Heart right ventricle (tissue), 16 donors: ENCODE results near the gene CDH23. TPM values are rescaled to one million over a fixed set of nuclear protein-coding genes. Genes with fewer than 3 reads are reported as not detected.

Source experiments
- ATAC-seq, 8 donors: fragments of 200-7000 bp; cut with Tn5 transposase; one replicate each; pipeline ENCODE4 v1.9.1; 2020; ENCODE audit warnings: mild to moderate bottlenecking in 8 of 8, moderate library complexity in 8 of 8, moderate number of reproducible peaks in 1 of 8
- DNase-seq, 2 donors: peaks; one replicate each; pipeline ENCODE4 v3.0.0-alpha.2; 2020
- H3K27ac ChIP-seq, 10 donors: fragments of 200-600 bp; sonication (generic) in 2 of 10; one replicate each; pipeline versions ENCODE4 v1.5.0 to v1.8.0; 2020 to 2022; ENCODE audit warnings: mild to moderate bottlenecking in 3 of 10
- H3K27me3 ChIP-seq, 7 donors: fragments of 200-600 bp; one replicate each; pipeline ENCODE4 v1.8.0; 2021 to 2022; ENCODE audit warnings: mild to moderate bottlenecking in 2 of 7
- H3K36me3 ChIP-seq, 9 donors: fragments of 200-600 bp; sonication (generic) in 1 of 9; one replicate each; pipeline versions ENCODE4 v1.5.0 to v1.8.0; 2020 to 2022; ENCODE audit warnings: mild to moderate bottlenecking in 2 of 9
- H3K4me1 ChIP-seq, 9 donors: fragments of 200-600 bp; sonication (generic) in 1 of 9; one replicate each; pipeline versions ENCODE4 v1.5.0 to v1.8.0; 2020 to 2022; ENCODE audit warnings: mild to moderate bottlenecking in 4 of 9
- H3K4me3 ChIP-seq, 10 donors: fragments of 200-600 bp; sonication (generic) in 2 of 10; one replicate each; pipeline versions ENCODE4 v1.5.0 to v1.8.0; 2020 to 2022; ENCODE audit warnings: mild to moderate bottlenecking in 7 of 10, moderate library complexity in 2 of 10
- H3K9me3 ChIP-seq, 11 donors: fragments of 200-600 bp in 10 of 11; sonication (generic) in 2 of 11; one replicate each; pipeline versions ENCODE4 v1.5.0 to v1.8.0; 2013 to 2022; ENCODE audit warnings: mild to moderate bottlenecking in 2 of 11, control low read depth in 1 of 11, moderate library complexity in 1 of 11
- WGBS, 2 donors: extraction: QIAGEN DNeasy Blood & Tissue Kit; methylation state at CpG; one replicate each; pipeline ENCODE4 v1.1.7; 2013; ENCODE audit warnings: inconsistent platforms in 1 of 2; 5-methylcytosine and 5-hydroxymethylcytosine counted together
- intact Hi-C, 10 donors: fragments of 100-400 bp; cut with DNase I; formaldehyde crosslinking; loops; one replicate each; pipeline versions ENCODE4 v1.11.1 to v1.14.2; 2022
- polyA plus RNA-seq, 2 donors: library from polyadenylated mRNA; stranded (reverse); fragments of 200-250 nt; gene quantifications; one replicate each; pipeline ENCODE4 v1.2.3, GENCODE V29; 2013
- total RNA-seq, 10 donors: library from RNA; stranded (reverse); fragmentation: NEBNext Ultra II Directional in 3 of 10; extraction: Animal tissue kit (Norgen Biotek cat#: 25700) in 3 of 10; gene quantifications; one replicate each; pipeline versions ENCODE4 v1.2.1 to v1.2.4, GENCODE V29; 2021 to 2023
- TF ChIP-seq, protein P1 (sequence below), 9 donors: fragments of 200-600 bp; sonication (generic) in 2 of 9; IDR thresholded peaks; one replicate each; pipeline versions ENCODE4 v1.5.0 to v1.8.0; 2021 to 2022; ENCODE audit warnings: antibody characterized with exemption in 9 of 9, mild to moderate bottlenecking in 5 of 9, moderate library complexity in 1 of 9
- donor health status: Arrhythmogenic right ventricular cardiomyopathy.
- donor health status: ischemic (EF 13 %, LVEDD 7.1; RV severe dilation, severe dysfunction).
- donor health status: healthy with polysubstance abuse.
- donor health status: DM: no; HTN: yes; CAD: no.
- donor health status: DM: no; HTN: no; CAD: no.
- donor health status: ischemic (EF 25% LVEDD 6.9; RV normal size, moderate dysfunction).
- donor health status: ischemic (EF 25% LVEDD 5.7; RV mildly dilated, moderate dysfunction).
- donor health status: healthy.
- donor health status: DM: yes; HTN: yes; CAD: no.
- donor health status: Ischemic cardiomyopathy.
- donor health status: ischemic (EF 35%, LVEDD 5.7; RV mildly dilated, moderate dysfunction).
- donor health status: nonischemic (EF 11% LVEDD 7.7; RV severe dilation, severe dysfunction).
- donor health status: DM: yes; HTN: yes; CAD: no.
- donor health status: PGD.
- donor health status: ischemic (EF 29% LVEDD 5.4; RV normal size, mild dysfunction).
- donor health status: nonischemic (EF 23%, LVEDD 6.1; RV moderate dilation, normal function).

Gene CDH23
- total and polyA plus RNA-seq, 12 donors = 1.1 to 7.7 (median 4.6) TPM

DNA sequence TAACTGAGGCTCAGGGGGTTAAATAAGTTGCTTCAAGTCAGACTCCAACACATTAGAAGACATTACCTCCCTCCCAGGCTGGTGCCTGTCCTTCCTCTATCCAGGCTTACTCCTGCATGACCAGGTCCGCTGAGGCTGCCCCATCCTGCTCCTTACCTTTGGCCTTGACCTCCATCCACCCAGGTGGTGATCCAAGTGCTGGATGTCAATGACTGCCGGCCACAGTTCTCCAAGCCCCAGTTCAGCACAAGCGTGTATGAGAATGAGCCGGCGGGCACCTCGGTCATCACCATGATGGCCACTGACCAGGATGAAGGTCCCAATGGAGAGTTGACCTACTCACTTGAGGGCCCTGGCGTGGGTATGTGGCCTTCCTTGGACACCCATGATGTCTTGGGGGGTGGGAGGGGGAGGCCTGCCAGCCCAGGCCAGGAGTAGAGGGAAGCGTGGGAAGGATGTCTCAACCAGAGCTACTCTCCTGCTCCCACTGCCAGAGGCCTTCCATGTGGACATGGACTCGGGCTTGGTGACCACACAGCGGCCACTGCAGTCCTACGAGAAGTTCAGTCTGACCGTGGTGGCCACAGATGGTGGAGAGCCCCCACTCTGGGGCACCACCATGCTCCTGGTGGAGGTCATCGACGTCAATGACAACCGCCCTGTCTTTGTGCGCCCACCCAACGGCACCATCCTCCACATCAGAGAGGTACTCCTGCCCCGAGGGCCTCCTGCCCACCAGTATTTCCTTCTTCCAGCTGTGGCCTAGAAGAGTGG, 406.2 kb downstream of the CDH23 start:
- H3K27ac ChIP-seq = no peak overlapping the region
- H3K27me3 ChIP-seq = peaks cover 0 to 6% (median 0%) of the 10 kb centered on the region in 7 donors
- WGBS, 2 donors = 90 to 96% methylated on average over 18 of the region's 18 CpGs
- TF ChIP-seq, protein P1, sequence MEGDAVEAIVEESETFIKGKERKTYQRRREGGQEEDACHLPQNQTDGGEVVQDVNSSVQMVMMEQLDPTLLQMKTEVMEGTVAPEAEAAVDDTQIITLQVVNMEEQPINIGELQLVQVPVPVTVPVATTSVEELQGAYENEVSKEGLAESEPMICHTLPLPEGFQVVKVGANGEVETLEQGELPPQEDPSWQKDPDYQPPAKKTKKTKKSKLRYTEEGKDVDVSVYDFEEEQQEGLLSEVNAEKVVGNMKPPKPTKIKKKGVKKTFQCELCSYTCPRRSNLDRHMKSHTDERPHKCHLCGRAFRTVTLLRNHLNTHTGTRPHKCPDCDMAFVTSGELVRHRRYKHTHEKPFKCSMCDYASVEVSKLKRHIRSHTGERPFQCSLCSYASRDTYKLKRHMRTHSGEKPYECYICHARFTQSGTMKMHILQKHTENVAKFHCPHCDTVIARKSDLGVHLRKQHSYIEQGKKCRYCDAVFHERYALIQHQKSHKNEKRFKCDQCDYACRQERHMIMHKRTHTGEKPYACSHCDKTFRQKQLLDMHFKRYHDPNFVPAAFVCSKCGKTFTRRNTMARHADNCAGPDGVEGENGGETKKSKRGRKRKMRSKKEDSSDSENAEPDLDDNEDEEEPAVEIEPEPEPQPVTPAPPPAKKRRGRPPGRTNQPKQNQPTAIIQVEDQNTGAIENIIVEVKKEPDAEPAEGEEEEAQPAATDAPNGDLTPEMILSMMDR (IDR thresholded peaks at IDR 0.05) = no peak
- no peak for ATAC-seq
- peaks cover 0 to 30% (median 0%) of the 10 kb centered on the region in 9 donors for H3K4me1 ChIP-seq
- H3K36me3 ChIP-seq = peaks cover 0 to 4% (median 0%) of the 10 kb centered on the region in 9 donors
- intact Hi-C loops = loop anchor here in 1 of 10 donors (10.0 kb wide), 1 partner anchor 408 kb away; the partner anchor contains the start of gene CDH23
- no peaks in the 10 kb centered on the region for H3K9me3 ChIP-seq
- no peak for DNase-seq
- H3K4me3 ChIP-seq = no peak overlapping the region

DNA sequence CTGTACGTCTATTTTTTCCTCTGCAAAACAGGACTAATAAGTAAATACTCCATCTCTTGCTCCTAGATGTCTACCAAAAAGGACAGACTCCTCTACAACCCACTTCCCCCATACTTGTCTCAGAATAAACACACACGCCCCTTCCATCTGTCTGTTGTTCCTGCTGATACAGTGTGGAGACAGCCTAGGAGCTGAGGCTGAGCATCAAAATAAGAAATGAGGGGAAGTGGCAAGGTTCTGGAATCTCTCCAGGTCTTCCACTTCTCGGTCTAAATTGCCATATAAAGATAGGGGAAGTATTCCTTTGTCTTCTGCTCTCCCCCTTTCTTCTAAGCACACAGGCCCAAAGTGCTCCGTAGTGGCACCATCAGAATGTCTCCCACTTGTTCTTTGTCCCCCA, 407.4 kb downstream of the CDH23 start:
- ATAC-seq (peak in 5 of 8 donors; percentile 31 to 70 (median 49)), DNase-seq (no peak)
- intact Hi-C loops = loop anchor here in 1 of 10 donors (10.0 kb wide), 1 partner anchor 409 kb away; the partner anchor contains the start of gene CDH23
- no peak overlapping the region for H3K4me3 ChIP-seq
- TF ChIP-seq, protein P1 (IDR thresholded peaks at IDR 0.05) = no peak
- H3K36me3 ChIP-seq = peaks cover 0 to 4% (median 0%) of the 10 kb centered on the region in 9 donors
- H3K9me3 ChIP-seq = no peaks in the 10 kb centered on the region
- peaks cover 0 to 15% (median 0%) of the 10 kb centered on the region in 7 donors for H3K27me3 ChIP-seq
- H3K27ac ChIP-seq = no peak overlapping the region
- WGBS, 2 donors = 44 to 48% methylated on average over 4 of the region's 4 CpGs
- H3K4me1 ChIP-seq = peaks cover 0 to 25% (median 0%) of the 10 kb centered on the region in 9 donors

DNA sequence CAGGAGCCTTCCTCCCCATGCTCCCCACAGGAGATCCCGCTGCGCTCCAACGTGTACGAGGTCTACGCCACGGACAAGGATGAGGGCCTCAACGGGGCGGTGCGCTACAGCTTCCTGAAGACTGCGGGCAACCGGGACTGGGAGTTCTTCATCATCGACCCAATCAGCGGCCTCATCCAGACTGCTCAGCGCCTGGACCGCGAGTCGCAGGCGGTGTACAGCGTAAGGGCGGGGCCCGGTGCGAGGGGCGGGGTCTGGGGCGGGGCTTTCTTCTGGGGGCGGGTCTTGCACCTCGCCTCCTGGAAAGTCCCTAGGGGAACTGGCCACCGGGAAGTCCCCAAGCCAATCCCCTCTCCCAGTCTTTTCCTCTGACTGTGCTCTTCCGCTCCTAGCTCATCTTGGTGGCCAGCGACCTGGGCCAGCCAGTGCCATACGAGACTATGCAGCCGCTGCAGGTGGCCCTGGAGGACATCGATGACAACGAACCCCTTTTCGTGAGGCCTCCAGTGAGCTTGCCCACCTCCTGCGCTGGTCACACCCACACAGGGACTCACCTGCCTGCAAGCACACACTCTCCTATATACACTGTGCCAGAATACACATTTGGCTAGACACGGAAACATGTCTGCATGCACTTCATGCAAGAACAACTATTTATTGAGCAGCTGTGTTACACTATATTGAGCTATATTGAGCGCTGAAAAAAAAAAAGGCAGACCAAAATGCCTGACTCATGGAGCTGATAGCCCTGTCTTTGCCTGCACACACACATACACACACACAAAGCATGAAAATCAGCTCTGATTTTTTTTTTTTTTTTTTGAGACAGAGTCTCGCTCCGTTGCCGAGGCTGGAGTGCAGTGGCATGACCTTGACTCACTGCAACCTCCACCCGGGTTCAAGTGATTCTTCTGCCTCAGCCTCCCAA, 409.3 kb downstream of the CDH23 start:
- TF ChIP-seq, protein P1 (IDR thresholded peaks at IDR 0.05) = no peak
- peak in 7 of 8 donors; percentile 29 to 66 (median 55) for ATAC-seq
- Histone ChIP-seq H3K27ac (no peak overlapping the region), H3K4me1 (peaks cover 0 to 21% (median 0%) of the 10 kb centered on the region in 9 donors), H3K36me3 (peaks cover 0 to 4% (median 0%) of the 10 kb centered on the region in 9 donors), H3K4me3 (no peak overlapping the region), H3K9me3 (no peaks in the 10 kb centered on the region), H3K27me3 (peaks cover 0 to 15% (median 0%) of the 10 kb centered on the region in 7 donors)
- peak in 1 of 2 donors; percentile 48 for DNase-seq
- intact Hi-C loops = loop anchor here in 2 of 10 donors (5.0 to 10.0 kb wide), 2 partner anchors 411 to 424 kb away; partner anchors contain the start of gene CDH23 (in 1 of the 2)
- WGBS, 2 donors = 39 to 46% methylated on average over 41 of the region's 41 CpGs
